ENCODE data around the gene P2RY6. TPM values are rescaled to one million over a fixed set of nuclear protein-coding genes. Genes with fewer than 3 reads are reported as not detected.

The P2RY6 gene
- total RNA-seq, 2 experiments from 2014 or later = not detected

GRCh38 chr11:73263640-73264039, 8.5 kb upstream of the P2RY6 start:
- Histone ChIP-seq H3K36me3 (ENCODE audit: insufficient read depth, low read length) (no peaks in the 10 kb centered on the region), H4K20me1 (ENCODE audit: insufficient read depth, low read length) (no peaks in the 10 kb centered on the region), H3K27ac (ENCODE audit: low read depth, low read length, poor library complexity, severe bottlenecking) (no peak overlapping the region), H3K9me2 (ENCODE audit: insufficient read depth, low read length) (no peaks in the 10 kb centered on the region), H3K4me1 (ENCODE audit: insufficient read depth, low read length, poor library complexity, severe bottlenecking) (no peaks in the 10 kb centered on the region), H3K9me3 (ENCODE audit: low read length) (no peaks in the 10 kb centered on the region), H3K79me2 (ENCODE audit: insufficient read depth, low read depth, low read length) (no peaks in the 10 kb centered on the region), H2AFZ (ENCODE audit: low read length) (no peak overlapping the region), H3K4me3 (ENCODE audit: low read depth, low read length, poor library complexity, severe bottlenecking) (no peak overlapping the region), H3K4me2 (ENCODE audit: low read length) (no peak overlapping the region)
- CTCF ChIA-PET (ENCODE audit: unreplicated experiment) = no interaction called here
- POLR2A ChIA-PET = interaction anchor here (0.6 kb wide), 1 partner anchor 1418 kb away, joined by 5 read pairs; no protein-coding TSS in a partner anchor
- BruUV-seq (replicated peaks) = no TSS peak
- intact Hi-C loops (cut with micrococcal nuclease; ENCODE audit: unreplicated experiment) = no loop called here
- DNase-seq (ENCODE audit: low spot score) = no peak
- TF ChIP-seq CTCF (conservative IDR thresholded peaks at IDR 0.05; ENCODE audit: low read length) = no peak
- no peak for TF ChIP-seq EZH2phosphoT487 (IDR thresholded peaks at IDR 0.05; ENCODE audit: borderline replicate concordance, low read depth, low read length)

DNA sequence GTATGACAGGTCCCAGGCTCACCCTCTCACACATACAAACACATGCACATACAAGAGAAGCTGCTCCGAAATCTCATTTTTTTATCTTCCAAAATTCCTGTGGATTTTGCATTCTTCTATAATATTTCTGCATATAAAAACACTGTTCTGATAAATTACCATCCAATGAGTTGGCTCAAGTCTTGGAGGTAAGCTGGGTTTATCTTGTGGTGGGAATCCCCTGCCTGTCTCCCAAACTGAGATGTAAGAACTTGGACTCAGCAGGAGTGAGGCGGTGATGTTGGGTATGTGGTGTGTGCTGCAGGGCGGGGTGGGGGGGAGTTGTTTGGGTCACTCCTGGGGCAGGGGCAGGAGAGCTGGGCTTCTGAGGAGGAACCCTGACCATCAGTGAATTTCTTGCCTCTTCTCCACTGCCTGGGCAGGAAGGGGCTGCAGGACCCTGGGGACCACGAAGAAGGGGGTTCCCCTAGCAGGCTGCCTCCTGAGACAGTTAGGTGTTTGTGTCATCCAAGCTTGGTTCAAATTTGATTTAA, 6.8 kb upstream of the P2RY6 start:
- Histone ChIP-seq H3K9me3 (ENCODE audit: low read length) (no peaks in the 10 kb centered on the region), H3K4me2 (ENCODE audit: low read length) (no peak overlapping the region), H3K4me1 (ENCODE audit: insufficient read depth, low read length, poor library complexity, severe bottlenecking) (peaks cover 9% of the 10 kb centered on the region), H3K9me2 (ENCODE audit: insufficient read depth, low read length) (no peaks in the 10 kb centered on the region), H3K79me2 (ENCODE audit: insufficient read depth, low read depth, low read length) (no peaks in the 10 kb centered on the region), H2AFZ (ENCODE audit: low read length) (no peak overlapping the region), H3K27ac (ENCODE audit: low read depth, low read length, poor library complexity, severe bottlenecking) (no peak overlapping the region), H3K4me3 (ENCODE audit: low read depth, low read length, poor library complexity, severe bottlenecking) (no peak overlapping the region), H4K20me1 (ENCODE audit: insufficient read depth, low read length) (no peaks in the 10 kb centered on the region), H3K36me3 (ENCODE audit: insufficient read depth, low read length) (no peaks in the 10 kb centered on the region)
- DNase-seq (ENCODE audit: low spot score) = no peak
- ChIA-PET POLR2A (no interaction called here), CTCF (ENCODE audit: unreplicated experiment) (no interaction called here)
- BruUV-seq (replicated peaks) = no TSS peak
- intact Hi-C loops (cut with micrococcal nuclease; ENCODE audit: unreplicated experiment) = no loop called here
- TF ChIP-seq EZH2phosphoT487 (IDR thresholded peaks at IDR 0.05; ENCODE audit: borderline replicate concordance, low read depth, low read length) = no peak
- no peak for TF ChIP-seq CTCF (conservative IDR thresholded peaks at IDR 0.05; ENCODE audit: low read length)

GRCh38 chr11:73265853-73266645, 6.1 kb upstream of the P2RY6 start:
- no peaks in the 10 kb centered on the region for H3K79me2 ChIP-seq (ENCODE audit: insufficient read depth, low read depth, low read length)
- ChIA-PET CTCF (ENCODE audit: unreplicated experiment) (interaction anchor here (0.5 to 0.6 kb wide), 2 partner anchors 25 to 71 kb away, joined by 3 read pairs; no protein-coding TSS in a partner anchor), POLR2A (no interaction called here)
- H4K20me1 ChIP-seq (ENCODE audit: insufficient read depth, low read length) = no peaks in the 10 kb centered on the region
- H3K9me3 ChIP-seq (ENCODE audit: low read length) = no peaks in the 10 kb centered on the region
- BruUV-seq (replicated peaks) = no TSS peak
- TF ChIP-seq CTCF (conservative IDR thresholded peaks at IDR 0.05; ENCODE audit: low read length) = no peak
- TF ChIP-seq EZH2phosphoT487 (IDR thresholded peaks at IDR 0.05; ENCODE audit: borderline replicate concordance, low read depth, low read length) = no peak
- no peak for DNase-seq (ENCODE audit: low spot score)
- no peaks in the 10 kb centered on the region for H3K9me2 ChIP-seq (ENCODE audit: insufficient read depth, low read length)
- no peak overlapping the region for H2AFZ ChIP-seq (ENCODE audit: low read length)
- H3K4me1 ChIP-seq (ENCODE audit: insufficient read depth, low read length, poor library complexity, severe bottlenecking) = peaks cover 15% of the 10 kb centered on the region
- no peak overlapping the region for H3K27ac ChIP-seq (ENCODE audit: low read depth, low read length, poor library complexity, severe bottlenecking)
- no peak overlapping the region for H3K4me2 ChIP-seq (ENCODE audit: low read length)
- H3K36me3 ChIP-seq (ENCODE audit: insufficient read depth, low read length) = no peaks in the 10 kb centered on the region
- H3K4me3 ChIP-seq (ENCODE audit: low read depth, low read length, poor library complexity, severe bottlenecking) = no peak overlapping the region
- intact Hi-C loops (cut with micrococcal nuclease; ENCODE audit: unreplicated experiment) = no loop called here
